Measurements from ENCODE around the gene NEDD4L.
A peak's percentile ranks its signal among the peaks of the same experiment; 100 is the strongest.

The NEDD4L gene

DNA sequence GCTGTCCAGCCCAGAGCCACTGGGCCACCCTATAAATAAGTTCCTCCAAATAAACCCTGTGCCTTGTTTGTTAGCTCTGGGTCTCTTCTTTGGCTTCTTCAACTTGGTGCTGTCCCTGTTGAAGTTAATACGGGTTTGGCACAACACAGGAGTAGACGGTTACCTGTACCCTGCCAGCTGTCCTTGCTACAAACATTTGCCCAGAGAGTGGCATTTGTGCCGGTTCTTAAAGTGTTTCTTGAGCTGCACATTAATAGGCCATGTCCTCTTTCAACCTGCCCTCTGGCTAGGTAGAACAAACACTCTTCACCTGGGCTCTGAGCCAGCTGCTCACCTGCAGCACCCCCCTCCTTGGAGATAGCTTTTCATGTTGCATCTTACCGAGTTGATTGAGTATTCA, 139.2 kb downstream of the NEDD4L start:
- DNase-seq (ENCODE audit: low spot score), result no peak

DNA sequence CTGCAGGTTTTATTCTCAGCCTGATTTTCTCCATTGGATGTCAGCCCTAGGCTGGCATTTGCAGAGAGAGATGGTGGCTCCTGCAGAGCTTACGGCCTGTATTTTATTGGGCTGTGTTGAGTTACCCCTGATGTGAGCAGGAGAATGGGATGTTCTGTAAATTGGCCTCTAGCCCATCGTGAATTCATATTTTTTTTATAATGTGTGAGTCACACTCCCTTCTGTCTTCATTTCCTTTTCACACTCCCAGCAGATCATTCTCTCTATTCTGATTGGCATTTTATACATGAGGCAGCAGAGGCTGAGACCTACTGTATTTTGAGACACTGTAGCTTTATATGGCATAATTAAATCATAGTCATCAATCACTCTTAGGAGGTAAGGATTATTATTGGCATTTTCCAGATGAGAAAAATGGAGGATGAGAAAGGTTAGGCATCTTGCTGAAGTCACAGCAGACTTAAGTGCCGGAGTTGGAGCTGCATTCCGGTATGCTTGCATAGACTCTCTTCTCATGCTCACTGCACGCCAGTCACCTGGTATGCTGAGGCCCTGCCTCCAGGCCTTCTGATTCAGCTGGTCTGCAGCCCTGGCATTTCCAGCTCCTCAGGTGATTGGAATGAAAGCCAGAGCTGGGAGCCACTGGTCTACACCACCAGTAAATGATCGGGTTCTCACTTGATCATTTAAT, 142.4 kb downstream of the NEDD4L start:
- DNase-seq (ENCODE audit: low spot score), result peak; percentile 96

DNA sequence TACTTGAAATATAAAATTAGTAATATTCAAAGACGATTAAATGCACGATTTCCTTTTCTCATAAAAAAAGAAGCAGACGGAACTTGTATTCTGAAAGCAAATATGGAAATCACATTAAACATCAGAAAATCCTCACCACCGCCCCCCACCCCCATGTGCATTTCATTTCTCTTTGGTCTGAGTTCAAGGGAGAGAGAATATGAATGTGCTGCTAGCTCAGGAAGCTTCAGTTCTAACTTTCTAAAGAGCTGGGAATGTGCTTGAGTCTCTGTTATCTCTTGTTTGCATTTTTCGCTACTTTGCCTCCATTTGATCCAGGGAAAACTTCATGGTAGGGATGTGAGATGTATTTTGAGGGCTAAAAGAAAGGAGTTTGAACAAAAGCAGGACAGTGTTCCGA, 143.6 kb downstream of the NEDD4L start:
- DNase-seq (ENCODE audit: low spot score), result no peak

DNA sequence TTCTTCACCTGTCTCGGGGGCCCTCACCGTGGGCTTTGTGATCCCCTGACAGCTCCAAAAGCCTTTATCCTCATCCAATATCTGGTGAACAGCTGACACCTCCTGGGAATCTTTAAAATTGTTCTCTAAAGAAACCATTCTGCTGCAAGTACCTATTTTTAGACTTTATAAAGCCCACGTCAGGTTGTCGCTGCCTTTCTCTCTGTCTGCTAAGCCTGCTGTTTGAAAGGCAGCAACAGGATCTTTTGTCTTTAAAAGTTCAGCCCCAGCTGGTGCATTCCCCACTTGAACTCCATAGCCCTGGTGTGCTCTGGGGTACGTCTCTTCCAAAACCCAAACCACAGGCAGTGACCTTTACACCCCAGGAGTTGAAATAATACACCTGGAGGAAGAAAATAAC, 145.0 kb downstream of the NEDD4L start:
- no peak for DNase-seq (ENCODE audit: low spot score)

DNA sequence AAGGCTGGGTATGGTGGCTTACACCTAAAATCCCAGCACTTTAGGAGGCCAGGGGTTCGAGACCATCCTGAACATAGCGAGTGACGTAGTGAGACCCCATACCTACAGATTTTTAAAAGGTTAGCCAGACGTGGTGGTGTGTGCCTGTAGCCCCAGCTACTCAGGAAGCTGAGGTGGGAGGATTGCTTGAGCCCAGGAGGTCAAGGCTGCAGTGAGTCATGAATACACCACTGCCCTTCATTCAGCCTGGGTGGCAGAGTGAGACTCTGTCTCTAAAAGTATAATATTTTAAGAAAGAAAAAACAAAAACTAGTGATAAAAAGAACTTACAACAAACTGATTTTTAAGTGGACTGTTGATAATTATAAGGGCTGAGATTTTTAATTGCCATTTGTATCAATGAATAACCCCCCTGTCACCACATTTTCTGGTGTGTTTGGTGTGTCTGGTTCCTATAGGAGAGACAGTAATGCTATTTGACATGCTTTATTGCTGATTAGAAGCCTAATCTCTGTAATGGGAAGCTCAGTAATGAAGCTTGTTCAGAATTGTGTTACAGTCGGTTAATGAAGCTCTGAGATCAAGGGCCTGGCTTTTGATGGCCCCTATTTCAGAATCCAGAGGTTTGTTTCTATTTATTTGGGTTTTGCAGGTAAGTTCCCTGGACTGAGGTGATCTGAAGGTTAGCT, 147.0 kb downstream of the NEDD4L start:
- DNase-seq (ENCODE audit: low spot score), result peak; percentile 41

DNA sequence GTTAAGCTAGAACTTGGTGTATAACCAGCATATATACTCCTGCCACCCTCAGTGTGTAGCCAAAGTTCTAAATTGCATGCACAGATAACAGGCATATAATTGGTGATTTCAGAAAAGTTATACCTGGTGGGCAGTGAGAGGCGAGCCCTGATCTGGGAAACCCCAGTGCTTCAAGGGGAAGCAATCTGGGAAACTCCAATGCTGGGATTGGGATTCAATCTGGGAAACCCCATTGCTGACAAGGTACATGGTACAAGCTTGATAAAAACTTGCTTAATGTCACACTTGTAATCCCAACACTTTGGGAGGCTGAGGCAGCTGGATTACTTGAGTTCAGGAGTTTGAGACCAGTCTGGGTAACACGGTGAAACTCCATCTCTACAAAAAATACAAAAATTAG, 147.6 kb downstream of the NEDD4L start:
- DNase-seq (ENCODE audit: low spot score), result no peak

DNA sequence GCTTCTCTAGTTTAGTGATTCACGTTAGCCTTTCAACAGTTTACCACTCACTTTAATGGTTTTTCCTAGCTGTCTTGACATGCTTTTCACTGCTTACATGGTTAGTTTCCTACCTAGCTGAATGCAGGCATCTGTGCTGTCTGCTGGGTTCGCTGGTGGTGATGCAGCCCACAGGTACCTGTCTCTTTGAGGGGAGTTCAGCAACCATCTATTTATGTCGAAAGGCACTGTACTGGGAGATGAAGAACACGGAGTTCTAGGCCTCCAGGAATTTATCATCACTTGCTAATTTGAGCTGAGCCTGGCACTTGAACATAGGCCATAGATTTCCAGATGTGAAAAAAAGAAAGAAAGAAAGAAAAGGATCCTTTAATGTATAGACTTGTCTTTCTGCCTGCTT, 148.5 kb downstream of the NEDD4L start:
- DNase-seq (ENCODE audit: low spot score), result no peak

DNA sequence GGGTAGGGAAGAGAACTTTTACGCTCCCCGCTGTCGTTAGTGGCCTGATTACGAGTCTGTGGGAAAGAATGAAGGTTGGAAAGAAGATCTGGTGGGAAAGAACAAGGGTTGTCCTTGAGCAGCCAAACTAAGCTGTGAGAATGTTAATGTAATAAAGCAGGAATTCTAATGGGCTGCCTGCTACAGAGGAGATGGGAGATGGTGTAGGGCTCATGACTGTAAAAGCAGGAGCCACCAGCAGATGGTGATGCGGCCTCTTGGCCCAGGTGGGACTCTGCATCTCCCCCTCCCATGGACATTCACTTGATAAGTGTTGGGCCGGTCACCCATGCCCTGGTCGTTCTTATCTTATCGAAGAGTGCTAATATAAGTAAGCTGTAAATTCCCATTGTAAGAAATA, 150.0 kb downstream of the NEDD4L start:
- DNase-seq (ENCODE audit: low spot score), result no peak

DNA sequence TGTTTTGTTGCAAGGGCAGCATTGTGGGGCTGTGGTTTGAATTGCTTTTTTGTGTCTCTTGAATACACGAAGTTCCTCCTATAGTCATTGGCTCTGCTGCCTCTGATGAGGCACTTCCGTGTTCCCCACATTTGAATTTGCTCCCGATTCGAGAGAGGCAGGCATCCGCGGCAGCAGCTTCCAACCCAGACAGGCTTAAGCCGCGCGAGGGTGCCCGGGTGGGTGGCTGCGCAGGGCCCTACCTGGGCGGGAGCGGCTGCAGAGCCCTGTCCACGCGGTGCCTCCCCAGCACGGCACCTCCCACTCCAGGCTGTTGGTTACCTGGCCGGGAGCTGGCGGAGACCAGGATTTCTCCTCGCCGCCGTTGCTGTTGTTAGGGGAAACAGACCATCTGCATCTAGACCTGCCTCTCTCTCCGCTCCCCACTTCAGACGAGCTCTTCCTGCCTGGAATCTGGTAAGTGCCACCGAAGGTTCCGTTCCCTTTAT, 151.3 kb downstream of the NEDD4L start:
- peak; percentile 61 for DNase-seq (ENCODE audit: low spot score)

DNA sequence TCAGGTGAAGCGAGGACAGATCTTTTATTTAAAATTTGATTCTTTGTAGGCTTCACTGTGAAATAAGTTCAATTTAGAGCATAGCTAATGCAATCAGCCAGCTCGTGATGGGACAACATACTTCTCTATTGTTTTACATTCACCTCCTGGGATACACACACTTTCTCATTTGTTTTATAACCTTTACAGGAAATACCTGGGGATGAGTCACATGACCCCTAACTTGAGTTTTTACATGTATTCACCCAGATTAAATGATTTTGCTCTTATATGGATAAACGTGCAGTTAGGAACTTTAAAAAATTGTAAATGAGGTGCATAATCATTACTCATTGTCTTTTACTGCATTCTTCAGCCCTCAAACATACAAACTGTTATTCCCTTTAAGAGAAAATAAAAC, 152.1 kb downstream of the NEDD4L start:
- peak; percentile 55 for DNase-seq (ENCODE audit: low spot score)

DNA sequence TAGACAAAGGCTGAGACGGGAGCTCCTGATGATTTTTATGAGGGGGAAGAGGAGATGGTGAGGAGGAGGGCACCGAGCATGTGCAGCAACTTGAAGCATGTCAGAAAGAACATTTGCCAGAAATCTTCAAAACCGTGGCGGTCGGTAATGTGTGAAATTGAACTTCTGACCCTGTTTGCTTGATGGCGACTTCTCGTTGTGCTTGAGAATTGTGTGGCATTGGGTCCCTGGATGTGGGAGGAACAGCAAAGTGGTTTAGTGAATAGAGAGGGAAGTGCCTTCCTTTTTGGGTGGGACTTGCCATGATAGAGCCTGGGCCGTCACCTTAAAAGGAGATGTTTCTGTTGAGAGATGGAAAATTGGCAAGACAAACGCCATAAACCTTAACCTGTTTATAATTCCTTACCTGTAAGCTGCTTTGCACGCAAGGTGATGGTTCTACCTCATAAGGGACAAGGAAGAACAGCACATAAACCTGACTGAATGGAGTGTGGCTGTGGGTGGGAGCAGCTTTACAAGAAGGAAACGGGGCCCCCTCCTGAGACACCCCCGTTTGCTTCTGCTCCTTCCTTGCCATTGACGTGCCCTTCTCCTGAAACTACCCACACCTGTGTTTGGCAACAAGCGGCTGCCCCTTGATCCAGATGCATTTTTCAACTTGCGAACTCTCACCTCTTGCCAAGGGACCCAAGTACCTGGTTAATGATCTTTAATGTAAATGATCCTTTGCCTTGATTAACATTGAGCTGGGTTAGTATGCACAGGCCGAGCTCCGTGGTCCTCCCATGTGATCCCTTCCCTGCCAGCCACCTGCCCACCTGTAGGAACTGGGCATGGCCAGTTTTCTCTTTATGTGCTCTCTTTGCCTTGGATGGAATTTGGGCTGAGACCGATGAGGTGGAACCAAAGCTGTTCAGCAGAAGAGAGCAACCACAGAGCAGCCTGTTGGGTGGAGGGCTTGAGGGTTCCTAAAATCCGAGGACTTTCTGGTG, 153.2 kb downstream of the NEDD4L start:
- peak; percentile 37 for DNase-seq (ENCODE audit: low spot score)

DNA sequence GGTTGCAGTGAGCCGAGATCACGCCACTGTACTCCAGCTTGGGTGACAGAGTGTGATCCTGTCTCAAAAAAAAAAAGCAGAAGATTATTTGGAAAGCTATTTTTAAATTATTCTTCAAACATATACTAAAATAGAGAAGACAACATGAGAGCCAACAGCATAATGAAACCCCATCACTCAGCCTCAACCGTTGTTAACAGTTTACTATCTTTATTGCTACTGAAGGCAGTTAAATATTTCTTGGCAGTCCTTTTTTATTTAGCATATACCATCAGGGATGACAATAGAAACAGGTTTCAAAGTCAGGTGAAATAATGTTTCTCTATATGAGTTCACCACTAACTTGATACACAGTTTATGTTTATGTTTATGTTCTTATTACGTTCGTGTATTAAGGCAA, 157.2 kb downstream of the NEDD4L start:
- DNase-seq (ENCODE audit: low spot score), result no peak

DNA sequence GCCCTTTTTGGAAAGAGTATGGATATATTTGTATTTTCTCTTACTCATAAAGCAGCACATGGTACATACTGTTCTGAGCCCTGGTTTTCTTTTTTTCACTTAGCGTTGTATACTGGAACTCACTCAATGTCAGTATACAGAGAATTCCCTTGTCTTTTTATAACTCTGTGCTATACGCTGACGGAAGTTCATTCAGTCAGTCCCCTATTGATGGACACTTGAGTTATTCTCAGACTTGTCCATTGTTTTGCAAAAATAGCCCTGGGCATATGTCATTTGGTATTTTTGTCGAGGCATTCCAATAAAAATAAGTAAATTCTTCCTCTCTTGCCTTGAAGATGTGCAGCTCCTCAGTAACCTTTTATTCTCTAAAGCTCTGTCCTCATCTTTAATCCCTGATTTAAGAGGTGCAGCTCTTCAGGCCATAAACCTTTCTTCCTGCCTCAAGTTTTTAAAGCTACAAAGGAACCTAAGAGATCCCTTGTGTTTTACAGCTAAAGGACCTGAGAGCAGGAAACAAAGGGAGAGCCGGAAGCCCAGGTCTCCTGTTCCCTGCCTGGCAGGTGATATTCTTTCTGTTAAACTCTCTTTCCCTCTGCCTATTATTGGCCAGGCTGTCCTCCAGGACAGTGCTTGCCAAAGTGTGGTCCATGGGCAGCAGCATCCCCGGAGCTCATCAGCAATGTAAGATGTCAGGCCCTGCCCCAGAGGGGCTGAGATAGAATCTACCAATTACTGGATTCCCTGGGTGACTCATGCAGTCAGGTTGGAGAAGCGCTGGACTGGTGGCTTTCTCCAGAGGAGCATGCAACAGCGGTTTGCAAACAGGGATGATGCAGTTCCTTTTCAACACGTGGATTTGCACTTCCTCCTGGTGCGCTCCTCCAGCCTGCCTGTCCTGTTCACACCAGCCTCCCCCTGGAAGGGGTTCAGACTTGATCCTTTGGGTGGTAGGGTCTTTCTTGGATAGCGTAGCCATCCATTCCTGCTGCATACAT, 158.0 kb downstream of the NEDD4L start:
- peak; percentile 88 for DNase-seq (ENCODE audit: low spot score)

DNA sequence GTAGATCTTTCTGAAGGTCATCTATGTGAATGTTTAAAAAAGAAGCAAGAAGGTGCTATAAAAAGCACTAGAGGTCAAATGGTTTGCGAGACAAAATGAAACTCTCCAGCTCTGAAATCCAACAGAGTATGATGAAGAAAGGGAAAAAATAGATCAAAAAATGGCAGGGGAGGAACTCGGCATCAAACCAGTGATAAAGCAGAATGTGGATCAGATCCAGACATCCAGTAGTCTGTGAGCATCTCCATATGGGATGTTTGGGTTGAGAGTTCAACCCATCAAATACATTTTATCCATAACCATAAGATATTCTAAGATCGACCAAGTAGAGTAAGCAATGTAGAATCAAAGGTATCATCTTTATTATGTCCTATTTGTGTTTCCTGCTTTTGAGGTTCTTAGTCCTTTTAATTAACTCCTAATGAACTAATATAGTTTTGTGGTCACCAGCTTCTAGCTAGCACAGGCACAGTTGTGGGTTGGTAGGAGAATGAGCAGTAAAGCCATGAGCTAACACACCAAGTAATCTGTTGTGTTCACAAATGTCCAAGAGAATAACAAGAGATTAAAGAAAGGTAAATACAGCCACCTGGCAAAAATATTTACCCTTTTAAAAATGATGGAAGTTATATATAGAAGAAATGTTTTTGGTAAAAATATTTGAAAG, 160.9 kb downstream of the NEDD4L start:
- no peak for DNase-seq (ENCODE audit: low spot score)

DNA sequence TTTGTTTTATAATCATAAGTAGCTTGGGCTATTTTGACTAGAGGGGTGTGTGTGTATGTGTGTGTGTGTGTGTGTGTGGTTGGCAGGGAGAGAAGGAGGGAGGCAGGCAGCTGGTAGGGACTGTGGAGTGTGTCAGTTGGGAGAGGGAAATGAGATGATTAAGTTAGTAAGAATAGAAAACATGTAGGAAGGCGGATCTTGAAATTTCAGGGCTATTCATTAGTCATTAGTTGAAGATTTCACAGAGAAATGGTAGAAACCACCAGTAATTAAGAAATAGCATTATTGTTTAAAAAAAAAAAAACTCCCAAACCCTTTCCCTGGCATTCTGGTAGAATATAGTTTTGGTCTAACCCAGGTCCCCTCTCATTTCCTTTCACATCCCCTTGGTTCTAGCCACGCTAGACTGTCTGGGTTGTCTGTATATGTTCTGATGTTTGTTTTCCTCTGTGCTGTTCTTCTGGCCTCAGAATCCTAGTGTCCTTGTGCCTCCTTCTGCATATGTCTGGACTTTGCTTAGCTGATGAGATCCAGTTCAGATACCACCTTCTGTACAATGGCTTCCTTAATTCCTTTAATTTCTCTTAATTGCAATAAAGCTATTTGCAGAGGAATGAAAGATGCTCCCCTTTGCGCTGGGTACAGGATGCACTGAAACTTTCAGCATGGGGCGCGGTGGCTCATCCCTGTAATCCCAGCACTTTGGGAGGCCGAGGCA, 161.6 kb downstream of the NEDD4L start:
- DNase-seq (ENCODE audit: low spot score), result peak; percentile 81

DNA sequence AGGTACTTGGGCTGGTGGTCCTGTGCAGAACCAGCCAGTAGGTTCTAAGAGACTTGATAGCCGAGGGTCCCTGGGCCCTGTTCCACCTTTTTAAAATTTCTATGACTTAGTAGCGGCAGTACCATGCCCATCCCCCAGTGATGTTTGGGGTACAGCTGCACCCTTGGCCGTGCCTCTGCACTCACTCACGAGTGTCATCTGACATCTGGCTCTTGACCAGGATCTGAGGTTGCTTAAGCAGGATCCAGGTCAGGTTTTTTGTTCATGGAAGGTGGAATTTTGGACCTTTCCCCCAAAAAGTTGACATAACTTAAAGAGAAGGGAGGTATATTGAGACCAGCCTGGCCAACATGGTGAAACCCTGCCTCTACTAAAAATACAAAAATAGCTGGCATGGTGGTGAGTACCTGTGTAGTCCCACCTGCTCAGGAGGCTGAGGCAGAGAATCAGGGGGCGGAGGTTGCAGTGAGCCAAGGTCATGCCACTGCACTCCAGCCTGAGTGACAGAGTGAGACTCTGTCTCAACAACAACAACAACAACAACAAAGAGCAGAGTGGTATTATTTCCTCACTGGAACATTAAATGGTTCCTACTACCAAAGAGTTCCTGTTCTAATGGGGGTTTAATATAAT, 163.6 kb downstream of the NEDD4L start:
- no peak for DNase-seq (ENCODE audit: low spot score)

DNA sequence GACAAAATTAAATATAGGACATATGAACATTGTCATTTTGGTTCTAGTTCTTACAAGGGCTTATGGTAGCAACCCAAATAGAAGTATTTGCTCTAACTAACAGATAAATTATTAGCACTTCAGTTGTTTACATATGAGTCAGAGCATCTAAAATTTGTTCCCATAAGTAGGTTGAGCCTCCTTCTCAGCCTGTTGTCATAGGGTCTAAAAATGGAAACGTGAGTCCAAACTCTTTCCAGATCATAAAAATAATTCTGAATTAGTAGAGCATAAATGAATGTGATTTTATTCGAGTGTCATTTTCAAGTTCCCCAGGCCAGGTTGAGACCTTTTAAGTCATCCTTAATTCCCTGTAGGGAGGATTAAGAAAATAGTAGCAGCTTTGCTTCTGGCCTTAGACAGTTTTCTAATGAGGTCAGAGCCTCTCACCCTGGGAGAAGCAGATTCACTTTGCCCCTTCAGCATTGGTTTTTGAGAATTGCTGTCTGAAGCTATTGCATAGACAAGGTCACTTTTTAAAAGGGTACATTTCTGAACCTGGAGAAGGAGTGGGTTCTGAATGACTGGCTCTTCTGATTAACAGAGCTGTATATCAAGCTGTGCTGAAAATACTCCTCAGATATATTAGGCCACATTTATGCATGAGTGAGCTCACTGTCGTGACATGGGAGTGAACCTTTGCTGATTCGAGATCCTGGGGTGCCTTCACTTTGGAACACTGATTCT, 164.3 kb downstream of the NEDD4L start:
- peak; percentile 81 for DNase-seq (ENCODE audit: low spot score)

DNA sequence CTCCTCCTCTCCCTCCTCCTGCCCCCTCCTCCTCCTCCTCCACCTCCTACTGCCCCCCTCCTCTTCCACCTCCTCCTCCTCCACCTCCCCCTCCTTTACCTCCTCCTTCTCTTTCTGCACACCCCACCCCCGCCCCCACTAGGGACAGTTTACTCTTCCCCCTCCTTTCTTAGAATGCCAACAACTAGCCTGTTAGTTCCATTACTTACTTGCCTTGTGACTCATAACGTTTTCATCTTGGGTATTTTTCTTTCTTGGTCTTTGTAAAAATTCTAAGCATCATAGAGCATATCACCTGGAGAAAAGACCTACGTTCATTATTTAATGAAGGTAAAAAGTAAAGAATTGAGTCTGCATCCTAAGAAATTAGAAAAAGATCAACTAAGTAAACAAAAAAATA, 165.3 kb downstream of the NEDD4L start:
- DNase-seq (ENCODE audit: low spot score), result peak; percentile 77

DNA sequence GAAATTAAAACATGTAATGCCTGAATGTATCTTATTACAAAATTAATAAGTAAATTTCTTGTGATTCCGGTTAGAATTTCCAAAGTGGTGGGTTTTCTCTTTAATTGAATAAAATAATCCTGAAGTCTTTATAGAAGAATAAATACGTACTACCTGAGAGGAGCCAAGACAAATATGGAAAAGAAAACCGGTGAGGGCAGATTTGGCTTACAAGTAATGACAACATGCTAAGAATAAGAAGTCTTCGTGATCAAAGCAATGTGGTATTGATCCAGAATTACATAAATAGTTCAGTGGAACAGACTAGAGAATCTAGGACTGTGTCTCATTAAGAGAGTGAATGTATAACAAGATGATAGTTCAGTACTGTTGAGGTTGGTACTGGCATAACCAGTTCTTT, 167.5 kb downstream of the NEDD4L start:
- DNase-seq (ENCODE audit: low spot score), result no peak
